B cell (primary cell): ENCODE results near the gene NPC1. TPM values are rescaled to one million over a fixed set of nuclear protein-coding genes. Genes with fewer than 3 reads are reported as not detected.

Source experiments
- ATAC-seq: fragments of 200-7000 bp; cut with Tn5 transposase; one replicate; pipeline ENCODE4 v1.10.0; 2021; ENCODE audit warnings: low read depth, mild to moderate bottlenecking, moderate number of reproducible peaks, moderate library complexity
- CTCF ChIA-PET: fragments of 350-600 bp; sonication (Branson Sonifier 250); formaldehyde crosslinking; loops from one replicate; lab custom pipeline; 2021; ENCODE audit warnings: antibody characterized with exemption, inconsistent platforms; lab: Charles Lee
- POLR2A ChIA-PET: fragments of 350-600 bp; sonication (Branson Sonifier 250); formaldehyde crosslinking; loops from one replicate; lab custom pipeline; 2021; ENCODE audit warnings: antibody characterized with exemption; lab: Charles Lee
- DNase-seq: peaks from one replicate; pipeline ENCODE4 v3.0.0; 2013
- H2AFZ ChIP-seq: 2 replicates; pipeline ENCODE4 v1.6.1; 2012; ENCODE audit warnings: mild to moderate bottlenecking, low read depth, low read length; ENCODE audit not compliant: insufficient read depth, poor library complexity, severe bottlenecking
- H3K27ac ChIP-seq, 2 donors: 1 replicate in 1 of 2; 2 replicates in 1 of 2; pipeline ENCODE4 v1.5.1; 2012 to 2013; ENCODE audit warnings: low read length in 2 of 2, mild to moderate bottlenecking in 2 of 2, moderate library complexity in 1 of 2
- H3K27me3 ChIP-seq, 4 experiments: fragments of 200-600 bp in 1 of 4; sonication (generic) in 1 of 4; replicated peaks in 1 of 4; 1 replicate in 2 of 4; 2 replicates in 2 of 4; pipeline versions ENCODE4 v1.6.1 to v1.7.0; 2013 to 2016; ENCODE audit warnings: low read length in 3 of 4, mild to moderate bottlenecking in 2 of 4, mixed read lengths in 1 of 4, moderate library complexity in 1 of 4; ENCODE audit not compliant: insufficient read depth in 4 of 4, control insufficient read depth in 3 of 4; ENCODE audit errors: control extremely low read depth in 1 of 4
- H3K36me3 ChIP-seq, 2 experiments: replicated peaks in 1 of 2; 1 replicate in 1 of 2; 2 replicates in 1 of 2; pipeline versions ENCODE4 v1.6.1 to v1.7.1; 2013; ENCODE audit warnings: low read length in 1 of 2; ENCODE audit not compliant: insufficient read depth in 2 of 2, control insufficient read depth in 1 of 2; ENCODE audit errors: control extremely low read depth in 1 of 2, extremely low read depth in 1 of 2
- H3K4me1 ChIP-seq, 2 donors: fragments of 200-600 bp in 1 of 2; sonication (generic) in 1 of 2; 1 replicate in 1 of 2; 2 replicates in 1 of 2; pipeline versions ENCODE4 v1.5.1 to v1.6.1; 2013 to 2017; ENCODE audit warnings: low read length in 2 of 2; ENCODE audit not compliant: control insufficient read depth in 2 of 2, insufficient read depth in 2 of 2
- H3K4me2 ChIP-seq: replicated peaks from 2 replicates; pipeline ENCODE3; 2012; ENCODE audit warnings: mild to moderate bottlenecking, low read depth, low read length; ENCODE audit not compliant: poor library complexity, severe bottlenecking
- H3K4me3 ChIP-seq, 5 experiments: fragments of 200-600 bp in 1 of 5; sonication (generic) in 1 of 5; 1 replicate in 3 of 5; 2 replicates in 2 of 5; pipeline versions ENCODE4 v1.5.1 to v1.7.0; 2011 to 2016; ENCODE audit warnings: low read length in 4 of 5, mild to moderate bottlenecking in 4 of 5, low read depth in 2 of 5, control low read depth in 1 of 5, moderate library complexity in 1 of 5; ENCODE audit not compliant: insufficient read depth in 1 of 5; ENCODE audit errors: control extremely low read depth in 1 of 5, extremely low read depth in 1 of 5
- H3K79me2 ChIP-seq: fragments of 200-600 bp; sonication (generic); one replicate; pipeline ENCODE4 v1.6.0; 2016; ENCODE audit warnings: low read length; ENCODE audit not compliant: control insufficient read depth, insufficient read depth
- H3K9ac ChIP-seq: fragments of 200-600 bp; sonication (generic); 2 replicates; pipeline ENCODE4 v1.6.1; 2017; ENCODE audit warnings: mild to moderate bottlenecking, low read length, moderate library complexity
- H3K9me3 ChIP-seq, 3 donors: one replicate each; pipeline versions ENCODE4 v1.6.1 to v1.7.1; 2013; ENCODE audit warnings: low read length in 2 of 3; ENCODE audit not compliant: control insufficient read depth in 2 of 3, insufficient read depth in 1 of 3; ENCODE audit errors: control extremely low read depth in 1 of 3
- H4K20me1 ChIP-seq: 2 replicates; pipeline ENCODE4 v1.6.0; 2012; ENCODE audit warnings: mild to moderate bottlenecking, low read length; ENCODE audit not compliant: insufficient read depth, control insufficient read depth, poor library complexity, severe bottlenecking
- H3K27ac Mint-ChIP-seq: one replicate; pipeline ENCODE4 v1.8.0; 2021; ENCODE audit warnings: mixed read lengths
- H3K27me3 Mint-ChIP-seq: one replicate; pipeline ENCODE4 v1.8.0; 2021; ENCODE audit warnings: mixed read lengths
- H3K4me1 Mint-ChIP-seq: one replicate; pipeline ENCODE4 v1.8.0; 2021; ENCODE audit warnings: mixed read lengths
- H3K4me3 Mint-ChIP-seq: one replicate; pipeline ENCODE4 v1.8.0; 2021; ENCODE audit warnings: mixed read lengths
- H3K9me3 Mint-ChIP-seq: one replicate; pipeline ENCODE4 v1.8.0; 2022; ENCODE audit warnings: mixed read lengths; ENCODE audit not compliant: insufficient read depth
- EZH2 ChIP-seq: IDR thresholded peaks from 2 replicates; pipeline ENCODE4 v1.6.1; 2012; ENCODE audit warnings: borderline replicate concordance, low read depth, mild to moderate bottlenecking, moderate library complexity, low read length; ENCODE audit not compliant: insufficient read depth, poor library complexity, severe bottlenecking
- WGBS: methylation state at CpG from one replicate; pipeline ENCODE4 v1.1.5; 2013; ENCODE audit warnings: missing lambda C conversion rate; ENCODE audit not compliant: insufficient coverage; 5-methylcytosine and 5-hydroxymethylcytosine counted together
- intact Hi-C: fragments of 100-400 bp; cut with micrococcal nuclease; formaldehyde crosslinking; loops from one replicate; pipeline ENCODE4 v1.10.0; 2022
- polyA plus RNA-seq: library from polyadenylated mRNA; depleted of rRNA; stranded (reverse); fragments of >200 nt; gene quantifications from 2 replicates; pipeline ENCODE4 v1.2.3, GENCODE V29; 2012
- total RNA-seq, 2 donors: library from RNA; stranded (reverse); fragments of 120-200 nt in 1 of 2; gene quantifications; 1 replicate in 1 of 2; 2 replicates in 1 of 2; pipeline versions ENCODE4 v1.2.3 to v1.2.4, GENCODE V29; 2013 to 2022
- TF ChIP-seq, protein P1 (sequence below): fragments of 200-600 bp; IDR thresholded peaks from one replicate; pipeline ENCODE4 v1.8.0; 2022; ENCODE audit warnings: antibody characterized with exemption, mild to moderate bottlenecking

Gene NPC1
- total and polyA plus RNA-seq, 2 donors (not counting 1 experiment from before 2014, with no cell fraction given) = 17.5 to 44.4 TPM

DNA sequence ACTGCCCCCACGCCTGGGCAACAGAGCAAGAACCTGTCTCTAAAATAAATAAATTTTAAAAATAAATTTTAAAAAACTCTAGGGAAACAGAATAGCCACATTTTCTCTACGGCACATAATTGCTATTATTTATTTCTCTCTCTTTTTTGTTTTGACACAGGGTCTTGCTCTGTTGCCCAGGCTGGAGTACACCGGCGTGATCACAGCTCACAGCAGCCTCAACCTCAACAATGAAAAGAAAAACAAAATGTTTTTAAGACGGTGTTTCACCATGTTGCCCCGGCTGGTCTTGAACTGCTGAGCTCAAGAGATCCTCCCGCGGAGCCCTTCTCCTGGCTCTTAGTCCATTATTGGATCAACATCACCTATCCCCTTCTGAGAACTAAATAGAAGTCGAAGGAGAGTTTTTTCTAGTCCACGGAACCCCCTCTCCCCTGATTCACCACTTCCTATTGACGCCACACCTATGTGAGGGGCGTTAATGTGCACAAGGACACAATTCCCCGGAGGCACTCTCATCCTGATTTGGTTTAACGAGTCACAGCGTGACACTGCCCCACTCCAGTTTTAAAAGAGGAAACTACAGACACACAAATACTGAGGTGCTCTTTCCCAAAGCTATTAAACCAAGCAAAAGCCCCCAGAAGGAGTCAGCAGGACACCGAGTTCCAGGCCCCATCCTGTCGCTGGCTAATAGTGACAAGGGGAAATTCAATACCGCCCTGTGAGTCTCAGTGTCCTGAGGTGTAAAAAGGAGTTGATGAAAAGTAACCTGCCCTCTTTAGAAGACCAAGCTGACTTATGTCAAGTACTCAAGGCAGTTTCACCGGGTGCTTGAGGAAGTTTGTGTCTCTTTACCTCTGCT, 1.1 kb downstream of the NPC1 start:
- H3K4me1 ChIP-seq = peaks cover 13 to 21% of the 10 kb centered on the region in 2 donors
- no peaks in the 10 kb centered on the region for H3K9me3 ChIP-seq
- no peak for ATAC-seq
- CTCF ChIA-PET = interaction anchor here (0.7 to 6.7 kb wide), 7 partner anchors 69 to 786 kb away, joined by 3 to 56 read pairs (median 5); partner anchors contain the start of gene RIOK3
- H3K27ac ChIP-seq = peak overlapping the region; percentile 99
- Mint-ChIP-seq H3K9me3 (no peaks in the 10 kb centered on the region), H3K4me1 (peaks cover 25% of the 10 kb centered on the region), H3K4me3 (peak overlapping the region; percentile 93), H3K27ac (peak overlapping the region; percentile 97), H3K27me3 (no peaks in the 10 kb centered on the region)
- peak; percentile 66 for DNase-seq
- peaks cover 0 to 11% of the 10 kb centered on the region in 2 experiments for H3K36me3 ChIP-seq
- peak overlapping the region; percentile 91 for H2AFZ ChIP-seq
- 42% methylated on average over 5 of the region's 19 CpGs for WGBS
- TF ChIP-seq EZH2 = no peak
- TF ChIP-seq, protein P1, sequence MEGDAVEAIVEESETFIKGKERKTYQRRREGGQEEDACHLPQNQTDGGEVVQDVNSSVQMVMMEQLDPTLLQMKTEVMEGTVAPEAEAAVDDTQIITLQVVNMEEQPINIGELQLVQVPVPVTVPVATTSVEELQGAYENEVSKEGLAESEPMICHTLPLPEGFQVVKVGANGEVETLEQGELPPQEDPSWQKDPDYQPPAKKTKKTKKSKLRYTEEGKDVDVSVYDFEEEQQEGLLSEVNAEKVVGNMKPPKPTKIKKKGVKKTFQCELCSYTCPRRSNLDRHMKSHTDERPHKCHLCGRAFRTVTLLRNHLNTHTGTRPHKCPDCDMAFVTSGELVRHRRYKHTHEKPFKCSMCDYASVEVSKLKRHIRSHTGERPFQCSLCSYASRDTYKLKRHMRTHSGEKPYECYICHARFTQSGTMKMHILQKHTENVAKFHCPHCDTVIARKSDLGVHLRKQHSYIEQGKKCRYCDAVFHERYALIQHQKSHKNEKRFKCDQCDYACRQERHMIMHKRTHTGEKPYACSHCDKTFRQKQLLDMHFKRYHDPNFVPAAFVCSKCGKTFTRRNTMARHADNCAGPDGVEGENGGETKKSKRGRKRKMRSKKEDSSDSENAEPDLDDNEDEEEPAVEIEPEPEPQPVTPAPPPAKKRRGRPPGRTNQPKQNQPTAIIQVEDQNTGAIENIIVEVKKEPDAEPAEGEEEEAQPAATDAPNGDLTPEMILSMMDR = no peak
- H3K27me3 ChIP-seq = no peaks in the 10 kb centered on the region
- H3K9ac ChIP-seq = peak overlapping the region; percentile 100
- H3K79me2 ChIP-seq = peaks cover 56% of the 10 kb centered on the region
- peak overlapping the region; percentile 79 to 99 (median 97) for H3K4me3 ChIP-seq
- intact Hi-C loops = loop anchor here (5.0 to 10.0 kb wide), 4 partner anchors 148 to 448 kb away; partner anchors contain the start of genes CABLES1 and TTC39C
- POLR2A ChIA-PET = interaction anchor here (0.6 kb wide), 1 partner anchor 766 kb away, joined by 4 read pairs; no protein-coding TSS in a partner anchor
- peaks cover 6% of the 10 kb centered on the region for H4K20me1 ChIP-seq
- H3K4me2 ChIP-seq = peak overlapping the region; percentile 79
